ENCODE data around the gene TARS1.

DNA sequence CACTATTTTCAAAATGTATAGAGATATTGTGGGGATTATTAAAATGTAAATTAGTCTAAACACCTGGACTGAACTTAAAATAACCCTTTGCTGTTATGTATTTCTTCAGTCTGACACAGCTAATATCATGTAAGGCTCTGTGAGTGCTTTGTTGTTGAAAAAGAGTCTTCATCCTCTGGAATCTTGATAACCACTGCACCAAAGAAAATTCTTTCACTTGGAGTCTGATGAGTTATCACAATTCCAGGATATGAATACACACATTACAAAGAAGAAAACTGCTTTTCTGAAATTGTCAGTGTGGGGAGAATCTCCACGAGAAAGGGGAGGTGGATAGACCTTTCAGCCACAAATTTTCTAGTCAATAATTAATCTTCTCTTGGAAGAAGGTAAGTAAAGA, 42.3 kb upstream of the TARS1 start:
- TF ChIP-seq, protein P1, sequence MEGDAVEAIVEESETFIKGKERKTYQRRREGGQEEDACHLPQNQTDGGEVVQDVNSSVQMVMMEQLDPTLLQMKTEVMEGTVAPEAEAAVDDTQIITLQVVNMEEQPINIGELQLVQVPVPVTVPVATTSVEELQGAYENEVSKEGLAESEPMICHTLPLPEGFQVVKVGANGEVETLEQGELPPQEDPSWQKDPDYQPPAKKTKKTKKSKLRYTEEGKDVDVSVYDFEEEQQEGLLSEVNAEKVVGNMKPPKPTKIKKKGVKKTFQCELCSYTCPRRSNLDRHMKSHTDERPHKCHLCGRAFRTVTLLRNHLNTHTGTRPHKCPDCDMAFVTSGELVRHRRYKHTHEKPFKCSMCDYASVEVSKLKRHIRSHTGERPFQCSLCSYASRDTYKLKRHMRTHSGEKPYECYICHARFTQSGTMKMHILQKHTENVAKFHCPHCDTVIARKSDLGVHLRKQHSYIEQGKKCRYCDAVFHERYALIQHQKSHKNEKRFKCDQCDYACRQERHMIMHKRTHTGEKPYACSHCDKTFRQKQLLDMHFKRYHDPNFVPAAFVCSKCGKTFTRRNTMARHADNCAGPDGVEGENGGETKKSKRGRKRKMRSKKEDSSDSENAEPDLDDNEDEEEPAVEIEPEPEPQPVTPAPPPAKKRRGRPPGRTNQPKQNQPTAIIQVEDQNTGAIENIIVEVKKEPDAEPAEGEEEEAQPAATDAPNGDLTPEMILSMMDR (IDR thresholded peaks at IDR 0.05), result no peak
- TF ChIP-seq RARB (CRISPR knock-in tag; IDR thresholded peaks at IDR 0.05) (no peak), POLR2A (IDR thresholded peaks at IDR 0.05; ENCODE audit: low read length) (no peak), SREBF2 (IDR thresholded peaks at IDR 0.05) (no peak), JUN (IDR thresholded peaks at IDR 0.05) (no peak), CHD2 (IDR thresholded peaks at IDR 0.05; ENCODE audit: low read length, partially characterized antibody) (no peak), ZSCAN20 (CRISPR knock-in tag; IDR thresholded peaks at IDR 0.05) (no peak), MYC (IDR thresholded peaks at IDR 0.05; ENCODE audit: borderline replicate concordance, low read length) (no peak), CEBPB (IDR thresholded peaks at IDR 0.05) (no peak), MAFK (IDR thresholded peaks at IDR 0.05; ENCODE audit: partially characterized antibody) (no peak)
- TF ChIP-seq, protein P2, sequence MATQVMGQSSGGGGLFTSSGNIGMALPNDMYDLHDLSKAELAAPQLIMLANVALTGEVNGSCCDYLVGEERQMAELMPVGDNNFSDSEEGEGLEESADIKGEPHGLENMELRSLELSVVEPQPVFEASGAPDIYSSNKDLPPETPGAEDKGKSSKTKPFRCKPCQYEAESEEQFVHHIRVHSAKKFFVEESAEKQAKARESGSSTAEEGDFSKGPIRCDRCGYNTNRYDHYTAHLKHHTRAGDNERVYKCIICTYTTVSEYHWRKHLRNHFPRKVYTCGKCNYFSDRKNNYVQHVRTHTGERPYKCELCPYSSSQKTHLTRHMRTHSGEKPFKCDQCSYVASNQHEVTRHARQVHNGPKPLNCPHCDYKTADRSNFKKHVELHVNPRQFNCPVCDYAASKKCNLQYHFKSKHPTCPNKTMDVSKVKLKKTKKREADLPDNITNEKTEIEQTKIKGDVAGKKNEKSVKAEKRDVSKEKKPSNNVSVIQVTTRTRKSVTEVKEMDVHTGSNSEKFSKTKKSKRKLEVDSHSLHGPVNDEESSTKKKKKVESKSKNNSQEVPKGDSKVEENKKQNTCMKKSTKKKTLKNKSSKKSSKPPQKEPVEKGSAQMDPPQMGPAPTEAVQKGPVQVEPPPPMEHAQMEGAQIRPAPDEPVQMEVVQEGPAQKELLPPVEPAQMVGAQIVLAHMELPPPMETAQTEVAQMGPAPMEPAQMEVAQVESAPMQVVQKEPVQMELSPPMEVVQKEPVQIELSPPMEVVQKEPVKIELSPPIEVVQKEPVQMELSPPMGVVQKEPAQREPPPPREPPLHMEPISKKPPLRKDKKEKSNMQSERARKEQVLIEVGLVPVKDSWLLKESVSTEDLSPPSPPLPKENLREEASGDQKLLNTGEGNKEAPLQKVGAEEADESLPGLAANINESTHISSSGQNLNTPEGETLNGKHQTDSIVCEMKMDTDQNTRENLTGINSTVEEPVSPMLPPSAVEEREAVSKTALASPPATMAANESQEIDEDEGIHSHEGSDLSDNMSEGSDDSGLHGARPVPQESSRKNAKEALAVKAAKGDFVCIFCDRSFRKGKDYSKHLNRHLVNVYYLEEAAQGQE (IDR thresholded peaks at IDR 0.05), result no peak
- TF ChIP-seq, protein P3, sequence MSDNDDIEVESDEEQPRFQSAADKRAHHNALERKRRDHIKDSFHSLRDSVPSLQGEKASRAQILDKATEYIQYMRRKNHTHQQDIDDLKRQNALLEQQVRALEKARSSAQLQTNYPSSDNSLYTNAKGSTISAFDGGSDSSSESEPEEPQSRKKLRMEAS (IDR thresholded peaks at IDR 0.05), result no peak
- TF ChIP-seq, protein P4, sequence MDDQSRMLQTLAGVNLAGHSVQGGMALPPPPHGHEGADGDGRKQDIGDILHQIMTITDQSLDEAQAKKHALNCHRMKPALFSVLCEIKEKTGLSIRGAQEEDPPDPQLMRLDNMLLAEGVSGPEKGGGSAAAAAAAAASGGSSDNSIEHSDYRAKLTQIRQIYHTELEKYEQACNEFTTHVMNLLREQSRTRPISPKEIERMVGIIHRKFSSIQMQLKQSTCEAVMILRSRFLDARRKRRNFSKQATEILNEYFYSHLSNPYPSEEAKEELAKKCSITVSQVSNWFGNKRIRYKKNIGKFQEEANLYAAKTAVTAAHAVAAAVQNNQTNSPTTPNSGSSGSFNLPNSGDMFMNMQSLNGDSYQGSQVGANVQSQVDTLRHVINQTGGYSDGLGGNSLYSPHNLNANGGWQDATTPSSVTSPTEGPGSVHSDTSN (IDR thresholded peaks at IDR 0.05), result no peak

Measured in A549 (cell line).